Breast epithelium (tissue), 4 donors: ENCODE measurements around the gene SLAMF1. TPM values are rescaled to one million over a fixed set of nuclear protein-coding genes. Genes with fewer than 3 reads are reported as not detected.

ENCODE experiments used
- DNase-seq, 2 donors: peaks; one replicate each; pipeline ENCODE4 v3.0.0-alpha.2; 2019; ENCODE audit warnings: low spot score in 2 of 2
- H3K27ac ChIP-seq, 2 donors: fragments of 200-600 bp; sonication (generic) in 1 of 2; one replicate each; pipeline ENCODE4 v1.5.1; 2016 to 2019; ENCODE audit warnings: mild to moderate bottlenecking in 1 of 2
- H3K27me3 ChIP-seq, 2 donors: fragments of 200-600 bp; sonication (generic) in 1 of 2; one replicate each; pipeline versions ENCODE4 v1.5.1 to v1.6.0; 2017 to 2019; ENCODE audit warnings: control low read depth in 1 of 2, mild to moderate bottlenecking in 1 of 2
- H3K36me3 ChIP-seq: fragments of 200-600 bp; one replicate; pipeline ENCODE4 v1.5.1; 2019
- H3K4me1 ChIP-seq, 2 donors: fragments of 200-600 bp; sonication (generic); one replicate each; pipeline ENCODE4 v1.5.1; 2016 to 2019; ENCODE audit warnings: control low read depth in 1 of 2
- H3K4me3 ChIP-seq, 3 donors: fragments of 200-600 bp; sonication (generic); 1 replicate in 2 of 3; 2 replicates in 1 of 3; pipeline ENCODE4 v1.5.1; 2016 to 2019; ENCODE audit warnings: mild to moderate bottlenecking in 3 of 3, moderate library complexity in 2 of 3
- H3K9me3 ChIP-seq, 2 donors: fragments of 200-600 bp; sonication (generic) in 1 of 2; one replicate each; pipeline ENCODE4 v1.5.1; 2016 to 2019; ENCODE audit warnings: control low read depth in 1 of 2
- POLR2A ChIP-seq: fragments of 450-650 bp; IDR thresholded peaks from one replicate; pipeline ENCODE4 v1.6.1; 2016; ENCODE audit warnings: antibody characterized with exemption, mild to moderate bottlenecking, moderate library complexity
- POLR2AphosphoS5 ChIP-seq, 3 donors: sonication (generic); formaldehyde crosslinking; IDR thresholded peaks; one replicate each; pipeline ENCODE4 v1.6.1; 2017; ENCODE audit warnings: antibody characterized with exemption in 3 of 3
- intact Hi-C: fragments of 100-400 bp; cut with DNase I; formaldehyde crosslinking; loops from one replicate; pipeline ENCODE4 v1.15.1; 2023; ENCODE audit warnings: low total_unique reads
- total RNA-seq, 3 donors: library from RNA; depleted of rRNA; stranded (reverse); fragments of >200 nt; gene quantifications; one replicate each; pipeline ENCODE4 v1.1.0, GENCODE V29; 2016
- TF ChIP-seq, protein P1 (sequence below), 3 donors: fragments of 450-650 bp; IDR thresholded peaks; one replicate each; pipeline ENCODE4 v1.5.1; 2016 to 2017; ENCODE audit warnings: antibody characterized with exemption in 3 of 3, mild to moderate bottlenecking in 3 of 3, moderate library complexity in 3 of 3

Gene SLAMF1
- total RNA-seq, 3 donors from 2014 or later = 0.64 to 1.8 (median 0.98) TPM

DNA sequence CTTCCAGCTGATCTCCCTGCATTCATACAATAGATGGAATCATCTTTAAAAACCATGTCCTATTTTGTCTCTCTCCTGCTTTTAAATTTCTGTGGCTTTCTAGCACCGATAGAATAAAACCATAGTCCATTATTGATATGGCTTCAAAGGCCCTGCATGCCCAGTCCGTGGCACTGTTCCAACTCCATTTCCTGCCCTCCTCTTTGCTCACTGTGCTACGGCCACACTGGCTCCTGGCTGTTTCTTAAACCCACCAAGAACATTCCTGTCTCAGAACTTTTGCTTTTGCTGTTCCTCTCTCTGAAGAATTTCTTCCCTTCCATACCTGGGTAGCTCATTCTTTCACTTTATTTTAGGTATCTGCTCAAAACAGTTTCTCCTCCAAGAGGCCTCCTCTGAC, 7.2 kb downstream of the SLAMF1 start:
- TF ChIP-seq, protein P1, sequence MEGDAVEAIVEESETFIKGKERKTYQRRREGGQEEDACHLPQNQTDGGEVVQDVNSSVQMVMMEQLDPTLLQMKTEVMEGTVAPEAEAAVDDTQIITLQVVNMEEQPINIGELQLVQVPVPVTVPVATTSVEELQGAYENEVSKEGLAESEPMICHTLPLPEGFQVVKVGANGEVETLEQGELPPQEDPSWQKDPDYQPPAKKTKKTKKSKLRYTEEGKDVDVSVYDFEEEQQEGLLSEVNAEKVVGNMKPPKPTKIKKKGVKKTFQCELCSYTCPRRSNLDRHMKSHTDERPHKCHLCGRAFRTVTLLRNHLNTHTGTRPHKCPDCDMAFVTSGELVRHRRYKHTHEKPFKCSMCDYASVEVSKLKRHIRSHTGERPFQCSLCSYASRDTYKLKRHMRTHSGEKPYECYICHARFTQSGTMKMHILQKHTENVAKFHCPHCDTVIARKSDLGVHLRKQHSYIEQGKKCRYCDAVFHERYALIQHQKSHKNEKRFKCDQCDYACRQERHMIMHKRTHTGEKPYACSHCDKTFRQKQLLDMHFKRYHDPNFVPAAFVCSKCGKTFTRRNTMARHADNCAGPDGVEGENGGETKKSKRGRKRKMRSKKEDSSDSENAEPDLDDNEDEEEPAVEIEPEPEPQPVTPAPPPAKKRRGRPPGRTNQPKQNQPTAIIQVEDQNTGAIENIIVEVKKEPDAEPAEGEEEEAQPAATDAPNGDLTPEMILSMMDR (IDR thresholded peaks at IDR 0.05) = no peak
- no peak for TF ChIP-seq POLR2AphosphoS5 (IDR thresholded peaks at IDR 0.05)
- Histone ChIP-seq H3K9me3 (no peaks in the 10 kb centered on the region), H3K36me3 (no peaks in the 10 kb centered on the region), H3K27me3 (no peaks in the 10 kb centered on the region), H3K4me3 (no peak overlapping the region), H3K27ac (no peak overlapping the region), H3K4me1 (no peaks in the 10 kb centered on the region)
- intact Hi-C loops = no loop called here
- DNase-seq = no peak

DNA sequence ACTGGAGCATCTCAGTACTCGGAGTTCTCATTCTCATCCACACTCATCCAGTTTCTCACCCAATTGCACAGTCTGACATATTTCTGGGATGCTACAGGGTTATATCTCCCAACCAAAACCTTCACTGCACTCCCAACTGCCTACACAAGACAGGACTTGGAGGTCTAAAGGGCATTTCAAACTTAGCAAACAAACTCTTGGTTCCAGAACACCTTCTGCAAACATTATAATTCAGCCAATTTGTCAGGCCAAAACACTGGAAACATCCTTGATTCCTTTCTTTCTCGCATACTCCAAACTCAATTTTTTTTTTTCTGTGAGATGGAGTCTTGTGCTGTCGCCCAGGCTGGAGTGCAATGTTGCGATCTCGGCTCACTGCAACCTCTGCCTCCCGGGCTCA, 7.9 kb downstream of the SLAMF1 start:
- Histone ChIP-seq H3K36me3 (no peaks in the 10 kb centered on the region), H3K4me1 (no peaks in the 10 kb centered on the region), H3K4me3 (no peak overlapping the region), H3K27me3 (no peaks in the 10 kb centered on the region), H3K9me3 (no peaks in the 10 kb centered on the region), H3K27ac (no peak overlapping the region)
- TF ChIP-seq, protein P1 (IDR thresholded peaks at IDR 0.05) = no peak
- no peak for TF ChIP-seq POLR2AphosphoS5 (IDR thresholded peaks at IDR 0.05)
- TF ChIP-seq POLR2A = no peak
- intact Hi-C loops = no loop called here
- no peak for DNase-seq

DNA sequence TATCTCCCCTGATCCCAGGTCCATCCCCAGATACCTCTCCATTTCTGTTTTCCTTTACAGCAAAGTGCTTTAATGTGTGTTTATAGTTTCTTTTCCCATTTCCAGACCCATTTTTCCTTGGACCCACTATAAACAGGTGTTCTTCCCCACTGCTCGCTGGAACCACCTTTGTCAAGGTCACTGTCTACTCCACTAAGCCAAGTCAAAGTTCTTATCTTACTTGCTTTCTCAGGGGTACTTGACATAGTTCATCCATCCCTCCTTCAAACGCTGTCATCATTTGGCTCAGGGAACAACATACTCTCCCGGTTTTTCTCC, 8.3 kb downstream of the SLAMF1 start:
- Histone ChIP-seq H3K27ac (no peak overlapping the region), H3K9me3 (no peaks in the 10 kb centered on the region), H3K27me3 (no peaks in the 10 kb centered on the region), H3K4me3 (no peak overlapping the region), H3K36me3 (no peaks in the 10 kb centered on the region), H3K4me1 (no peaks in the 10 kb centered on the region)
- intact Hi-C loops = no loop called here
- no peak for DNase-seq
- no peak for TF ChIP-seq POLR2AphosphoS5 (IDR thresholded peaks at IDR 0.05)
- TF ChIP-seq, protein P1 (IDR thresholded peaks at IDR 0.05) = no peak
- TF ChIP-seq POLR2A = no peak

DNA sequence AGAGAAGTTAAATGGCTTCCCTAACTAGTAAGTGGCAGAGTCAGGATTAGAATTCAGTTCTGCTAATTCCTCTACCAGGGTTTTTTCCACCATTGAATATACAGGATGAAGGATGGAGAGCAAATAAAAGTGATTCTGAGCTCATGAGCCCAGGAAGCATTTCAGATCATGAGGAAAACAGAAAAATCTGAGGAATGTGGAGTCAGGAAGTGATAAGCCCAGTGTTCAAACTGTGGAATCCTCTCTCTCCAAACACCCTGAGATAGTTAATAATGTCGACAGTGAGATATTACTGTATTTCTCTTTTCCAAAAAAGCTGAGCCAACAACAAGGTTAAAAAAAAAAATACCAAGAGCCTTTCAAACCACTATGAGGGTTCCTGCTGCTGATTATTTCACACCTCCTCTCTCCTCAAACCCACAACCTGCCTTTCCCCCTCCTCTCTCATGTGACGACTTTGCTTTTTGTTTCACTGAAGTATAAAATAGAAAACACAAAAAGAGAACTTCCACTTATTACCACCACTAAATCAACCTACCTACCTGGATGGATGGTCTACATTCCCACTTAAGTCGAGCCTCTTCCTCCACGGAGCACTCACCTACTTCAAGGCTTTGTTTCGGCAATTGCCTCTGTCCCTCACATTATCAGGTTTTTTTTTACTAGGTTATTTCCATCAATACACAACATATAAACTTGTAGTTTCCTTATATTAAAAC, 8.9 kb downstream of the SLAMF1 start:
- DNase-seq = no peak
- no peak for TF ChIP-seq POLR2AphosphoS5 (IDR thresholded peaks at IDR 0.05)
- TF ChIP-seq, protein P1 (IDR thresholded peaks at IDR 0.05) = no peak
- no peak for TF ChIP-seq POLR2A
- Histone ChIP-seq H3K4me3 (no peak overlapping the region), H3K27me3 (no peaks in the 10 kb centered on the region), H3K36me3 (no peaks in the 10 kb centered on the region), H3K4me1 (no peaks in the 10 kb centered on the region), H3K9me3 (no peaks in the 10 kb centered on the region), H3K27ac (no peak overlapping the region)
- intact Hi-C loops = no loop called here

DNA sequence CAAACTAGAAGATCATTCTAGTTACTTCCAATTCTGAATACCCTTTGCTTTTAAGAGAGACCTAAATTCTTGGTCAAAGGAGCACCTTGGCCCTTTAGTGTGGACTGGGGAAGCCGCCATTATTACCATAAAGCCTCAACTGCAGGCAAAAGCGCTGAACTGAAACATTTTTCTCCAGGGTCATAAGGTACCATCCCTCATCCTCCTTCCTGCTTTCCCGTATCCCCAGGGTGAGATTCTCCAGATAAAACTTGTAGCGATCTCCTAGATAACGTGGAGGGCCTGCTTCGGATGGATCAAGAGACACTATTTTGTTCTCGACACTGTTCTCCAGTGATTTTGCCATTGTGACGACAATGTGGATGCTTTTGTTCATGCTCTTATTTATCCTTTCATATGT, 9.8 kb downstream of the SLAMF1 start:
- TF ChIP-seq, protein P1 (IDR thresholded peaks at IDR 0.05) = no peak
- TF ChIP-seq POLR2A (no peak), POLR2AphosphoS5 (IDR thresholded peaks at IDR 0.05) (no peak)
- no peaks in the 10 kb centered on the region for H3K4me1 ChIP-seq
- H3K9me3 ChIP-seq = no peaks in the 10 kb centered on the region
- intact Hi-C loops = no loop called here
- no peaks in the 10 kb centered on the region for H3K36me3 ChIP-seq
- H3K27ac ChIP-seq = no peak overlapping the region
- DNase-seq = no peak
- no peak overlapping the region for H3K4me3 ChIP-seq
- no peaks in the 10 kb centered on the region for H3K27me3 ChIP-seq
